Endodermal cell (in vitro differentiated cells): ENCODE results near the gene CD79A. TPM values are rescaled to one million over a fixed set of nuclear protein-coding genes. Genes with fewer than 3 reads are reported as not detected.

Experiments
- DNase-seq: peaks from one replicate; pipeline ENCODE4 v3.0.0-alpha.2; 2017
- H3K27ac ChIP-seq: 2 replicates; pipeline ENCODE4 v1.5.1; 2013; ENCODE audit warnings: mild to moderate bottlenecking, low read depth, low read length, moderate library complexity
- H3K27me3 ChIP-seq: 2 replicates; pipeline ENCODE4 v1.6.1; 2013; ENCODE audit warnings: mild to moderate bottlenecking, low read length, moderate library complexity; ENCODE audit not compliant: insufficient read depth, control insufficient read depth, poor library complexity, severe bottlenecking
- H3K36me3 ChIP-seq: 2 replicates; pipeline ENCODE4 v1.7.0; 2013; ENCODE audit warnings: mild to moderate bottlenecking, low read length, moderate library complexity; ENCODE audit not compliant: control insufficient read depth, insufficient read depth
- H3K4me1 ChIP-seq: one replicate; pipeline ENCODE4 v1.7.0; 2013; ENCODE audit warnings: low read length; ENCODE audit not compliant: control insufficient read depth, insufficient read depth
- H3K4me3 ChIP-seq: 2 replicates; pipeline ENCODE4 v1.5.1; 2013; ENCODE audit warnings: mild to moderate bottlenecking, low read length, moderate library complexity
- H3K9ac ChIP-seq: 2 replicates; pipeline ENCODE4 v1.6.1; 2013; ENCODE audit warnings: mild to moderate bottlenecking, low read length, moderate library complexity; ENCODE audit not compliant: poor library complexity, severe bottlenecking; ENCODE audit errors: extremely low read depth
- H3K9me3 ChIP-seq: 2 replicates; pipeline ENCODE4 v1.6.1; 2013; ENCODE audit warnings: mild to moderate bottlenecking, low read length, moderate library complexity; ENCODE audit not compliant: control insufficient read depth
- H3K27ac Mint-ChIP-seq: 2 replicates; pipeline ENCODE4 v1.8.0; 2020; ENCODE audit warnings: mixed read lengths
- H3K27me3 Mint-ChIP-seq: 2 replicates; pipeline ENCODE4 v1.8.0; 2021; ENCODE audit warnings: mild to moderate bottlenecking, mixed read lengths; ENCODE audit not compliant: insufficient read depth
- H3K36me3 Mint-ChIP-seq: 2 replicates; pipeline ENCODE4 v1.8.0; 2020; ENCODE audit warnings: low read depth, mixed read lengths
- H3K4me1 Mint-ChIP-seq: 2 replicates; pipeline ENCODE4 v1.8.0; 2020; ENCODE audit warnings: mixed read lengths
- H3K4me3 Mint-ChIP-seq: 2 replicates; pipeline ENCODE4 v1.8.0; 2020; ENCODE audit warnings: mild to moderate bottlenecking, moderate library complexity, mixed read lengths
- H3K9me3 Mint-ChIP-seq: 2 replicates; pipeline ENCODE4 v1.8.0; 2020; ENCODE audit warnings: mild to moderate bottlenecking, mixed read lengths
- WGBS, 2 experiments: methylation state at CpG; one replicate each; pipeline versions ENCODE4 v1.1.5 to v1.1.7; 2013; ENCODE audit warnings: missing lambda C conversion rate in 2 of 2, mixed read lengths in 1 of 2; ENCODE audit not compliant: insufficient coverage in 1 of 2, insufficient read length in 1 of 2; 5-methylcytosine and 5-hydroxymethylcytosine counted together
- total RNA-seq, 2 donors: library from RNA; stranded (reverse); fragmentation: NEBNext Ultra II Directional in 1 of 2; extraction: Animal tissue kit (Norgen Biotek cat#: 25700) in 1 of 2; gene quantifications; 2 replicates in 1 of 2; 3 replicates in 1 of 2; pipeline ENCODE4 v1.2.1, GENCODE V29; 2021
- TF ChIP-seq, protein P1 (sequence below): fragments of 200-600 bp; sonication (generic); conservative IDR thresholded peaks from 2 replicates; pipeline ENCODE4 v1.5.0; 2021; ENCODE audit warnings: antibody characterized with exemption, mild to moderate bottlenecking

The CD79A gene
- total RNA-seq, 2 donors from 2014 or later, result not detected

DNA sequence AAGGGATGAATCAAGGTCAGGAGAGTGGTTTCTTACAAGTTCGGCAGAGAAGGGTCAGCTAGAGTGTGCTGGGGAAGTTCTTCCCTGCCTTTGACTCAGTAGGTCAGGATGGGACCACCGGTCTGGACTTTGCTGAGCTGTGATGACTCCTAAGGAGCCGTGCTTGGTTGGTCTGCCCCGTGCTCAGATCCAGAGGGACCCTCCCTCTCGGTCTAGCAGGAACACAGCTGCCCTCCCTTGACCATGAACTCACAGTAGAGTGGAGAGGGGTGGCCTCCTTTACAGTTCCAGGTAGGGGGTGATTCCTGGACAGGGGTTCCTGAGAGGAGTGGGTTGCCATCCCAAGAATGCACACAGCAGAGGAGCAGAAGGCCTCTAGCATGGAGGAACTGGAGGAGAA is 12.7 kb upstream of the CD79A start:
- Mint-ChIP-seq H3K4me3 (no peak overlapping the region), H3K27ac (peak overlapping the region; percentile 74), H3K4me1 (peaks cover 42% of the 10 kb centered on the region), H3K9me3 (no peaks in the 10 kb centered on the region), H3K36me3 (peaks cover 77% of the 10 kb centered on the region), H3K27me3 (no peaks in the 10 kb centered on the region)
- 92 to 98% methylated on average over 2 to 5 of the region's 5 CpGs for WGBS, 2 experiments
- Histone ChIP-seq H3K27ac (no peak overlapping the region), H3K4me1 (peaks cover 31% of the 10 kb centered on the region), H3K4me3 (peak overlapping the region; percentile 57), H3K9me3 (no peaks in the 10 kb centered on the region), H3K36me3 (peaks cover 82% of the 10 kb centered on the region), H3K27me3 (no peaks in the 10 kb centered on the region), H3K9ac (peak overlapping the region; percentile 5)
- TF ChIP-seq, protein P1, sequence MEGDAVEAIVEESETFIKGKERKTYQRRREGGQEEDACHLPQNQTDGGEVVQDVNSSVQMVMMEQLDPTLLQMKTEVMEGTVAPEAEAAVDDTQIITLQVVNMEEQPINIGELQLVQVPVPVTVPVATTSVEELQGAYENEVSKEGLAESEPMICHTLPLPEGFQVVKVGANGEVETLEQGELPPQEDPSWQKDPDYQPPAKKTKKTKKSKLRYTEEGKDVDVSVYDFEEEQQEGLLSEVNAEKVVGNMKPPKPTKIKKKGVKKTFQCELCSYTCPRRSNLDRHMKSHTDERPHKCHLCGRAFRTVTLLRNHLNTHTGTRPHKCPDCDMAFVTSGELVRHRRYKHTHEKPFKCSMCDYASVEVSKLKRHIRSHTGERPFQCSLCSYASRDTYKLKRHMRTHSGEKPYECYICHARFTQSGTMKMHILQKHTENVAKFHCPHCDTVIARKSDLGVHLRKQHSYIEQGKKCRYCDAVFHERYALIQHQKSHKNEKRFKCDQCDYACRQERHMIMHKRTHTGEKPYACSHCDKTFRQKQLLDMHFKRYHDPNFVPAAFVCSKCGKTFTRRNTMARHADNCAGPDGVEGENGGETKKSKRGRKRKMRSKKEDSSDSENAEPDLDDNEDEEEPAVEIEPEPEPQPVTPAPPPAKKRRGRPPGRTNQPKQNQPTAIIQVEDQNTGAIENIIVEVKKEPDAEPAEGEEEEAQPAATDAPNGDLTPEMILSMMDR, result no peak
- no peak for DNase-seq

DNA sequence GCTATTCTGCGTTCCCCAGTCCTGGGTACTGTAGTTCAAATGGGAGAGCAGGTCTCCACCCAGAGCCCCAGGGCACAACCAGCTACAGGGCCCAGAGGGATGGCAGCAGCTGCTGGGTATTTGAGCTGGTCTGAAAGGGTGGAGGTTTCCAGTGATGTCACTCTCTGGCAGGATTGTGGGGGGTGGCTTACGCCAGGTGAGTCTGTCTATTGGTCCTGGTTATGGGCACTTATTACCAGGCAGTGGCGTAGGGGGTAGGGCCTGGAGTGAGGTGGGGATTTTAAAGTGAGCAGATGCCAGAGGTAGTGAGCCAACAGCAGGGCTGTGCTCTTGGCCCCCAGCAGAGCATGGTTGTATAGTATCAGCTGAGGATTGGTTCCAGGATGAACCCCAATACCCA is 10.8 kb upstream of the CD79A start:
- 96 to 98% methylated on average over 2 to 3 of the region's 3 CpGs for WGBS, 2 experiments
- Mint-ChIP-seq H3K27me3 (no peaks in the 10 kb centered on the region), H3K4me3 (no peak overlapping the region), H3K36me3 (peaks cover 86% of the 10 kb centered on the region), H3K27ac (peak overlapping the region; percentile 25), H3K4me1 (peaks cover 37% of the 10 kb centered on the region), H3K9me3 (no peaks in the 10 kb centered on the region)
- TF ChIP-seq, protein P1, result no peak
- Histone ChIP-seq H3K27me3 (no peaks in the 10 kb centered on the region), H3K9me3 (no peaks in the 10 kb centered on the region), H3K36me3 (peaks cover 92% of the 10 kb centered on the region), H3K4me3 (no peak overlapping the region), H3K27ac (no peak overlapping the region), H3K4me1 (peaks cover 29% of the 10 kb centered on the region), H3K9ac (peak overlapping the region; percentile 11)
- no peak for DNase-seq

DNA sequence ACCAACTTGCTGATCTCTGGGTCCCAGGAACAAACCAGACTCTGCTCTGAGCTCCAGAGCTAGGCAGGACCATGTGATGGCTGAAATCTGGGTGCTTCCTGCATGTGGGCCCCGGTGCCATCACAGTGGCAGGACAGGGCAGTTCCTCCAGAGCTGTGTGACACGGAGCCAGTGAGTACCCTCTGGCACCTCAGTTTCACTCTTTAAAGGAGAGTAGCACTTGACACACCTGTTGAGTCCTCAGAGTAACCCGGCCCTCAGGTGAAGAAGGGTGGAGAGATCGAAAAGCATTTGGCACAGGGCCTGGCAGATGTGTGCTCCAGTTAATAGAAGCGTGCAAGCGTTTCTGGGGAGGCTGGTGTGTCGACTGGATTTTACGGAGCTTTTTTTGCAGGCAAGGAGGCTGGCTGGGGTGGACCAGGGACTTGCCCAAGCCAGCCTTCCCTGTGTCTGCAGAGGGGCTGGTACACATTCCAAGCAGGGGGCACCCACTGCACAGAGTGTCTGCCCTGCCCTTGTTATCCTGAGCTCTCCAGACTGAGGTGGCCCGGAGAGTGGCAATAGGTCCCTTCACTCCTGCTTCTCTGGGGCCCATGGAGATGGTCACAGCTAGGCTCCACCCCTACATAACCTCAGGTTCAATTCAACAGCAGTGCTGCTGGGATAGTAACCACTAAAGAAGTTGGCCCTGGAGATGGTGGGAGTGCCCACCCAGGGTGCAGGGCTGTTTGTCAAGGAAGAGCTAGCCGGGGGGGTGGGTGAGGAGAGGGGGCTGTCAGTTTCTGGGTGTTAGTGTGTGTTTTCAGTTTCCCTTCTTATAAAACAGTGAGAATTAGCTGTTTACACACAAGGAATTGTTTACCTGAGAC is 8.7 kb upstream of the CD79A start:
- H3K27me3 ChIP-seq, result no peaks in the 10 kb centered on the region
- Mint-ChIP-seq H3K36me3 (peaks cover 68% of the 10 kb centered on the region), H3K4me3 (peak overlapping the region; percentile 15), H3K27ac (peak overlapping the region; percentile 90), H3K4me1 (peaks cover 22% of the 10 kb centered on the region), H3K9me3 (no peaks in the 10 kb centered on the region), H3K27me3 (no peaks in the 10 kb centered on the region)
- H3K36me3 ChIP-seq, result peaks cover 78% of the 10 kb centered on the region
- no peak overlapping the region for H3K4me3 ChIP-seq
- no peak overlapping the region for H3K27ac ChIP-seq
- WGBS, 2 experiments, result 95 to 97% methylated on average over 7 to 10 of the region's 10 CpGs
- H3K9ac ChIP-seq, result no peak overlapping the region
- H3K4me1 ChIP-seq, result peaks cover 13% of the 10 kb centered on the region
- TF ChIP-seq, protein P1, result no peak
- DNase-seq, result peak; percentile 59
- H3K9me3 ChIP-seq, result no peaks in the 10 kb centered on the region
